T-helper 1 cell treated with Interleukin-12 subunit alpha and Interleukin-12 subunit beta and Interleukin-4 antibody, amounts not matched to agents 30 ng/mL and 1 ng/mL, for 36 hours (primary cell): ENCODE data around the gene MMADHC. TPM values are rescaled to one million over a fixed set of nuclear protein-coding genes. Genes with fewer than 3 reads are reported as not detected.

ENCODE experiments used
- intact Hi-C: fragments of 100-400 bp; cut with micrococcal nuclease; formaldehyde crosslinking; loops from one replicate; pipeline ENCODE4 v1.15.1; 2024
- total RNA-seq: library from RNA; stranded (reverse); gene quantifications from 2 replicates; pipeline ENCODE4 v1.2.3, GENCODE V29; 2022

MMADHC gene
- total RNA-seq, 1 donor from 2014 or later: 102 TPM

GRCh38 chr2:149559341-149560068 lies 28.1 kb downstream of the MMADHC start:
- intact Hi-C loops: loop anchor here (2.0 kb wide), 3 partner anchors 23 to 633 kb away; no protein-coding TSS in a partner anchor

- intact Hi-C loops: no loop called here
Observed at GRCh38 chr2:149556452-149556851, 31.1 kb downstream of the MMADHC start.

- intact Hi-C loops: no loop called here
Observed at GRCh38 chr2:149552830-149553229, 34.7 kb downstream of the MMADHC start.

GRCh38 chr2:149552226-149552625 lies 35.3 kb downstream of the MMADHC start:
- intact Hi-C loops: no loop called here

- intact Hi-C loops: loop anchor here (1.0 to 2.0 kb wide), 2 partner anchors 8 to 42 kb away; partner anchors contain the start of gene MMADHC
Observed at GRCh38 chr2:149544692-149545091, 42.9 kb downstream of the MMADHC start.

GRCh38 chr2:149543845-149544244 lies 43.7 kb downstream of the MMADHC start:
- intact Hi-C loops: loop anchor here (1.0 to 2.0 kb wide), 2 partner anchors 8 to 43 kb away; partner anchors contain the start of gene MMADHC

- intact Hi-C loops: no loop called here
Observed at GRCh38 chr2:149540138-149540537, 47.4 kb downstream of the MMADHC start.

GRCh38 chr2:149538138-149538833 lies 49.3 kb downstream of the MMADHC start:
- intact Hi-C loops: loop anchor here (5.0 kb wide), 2 partner anchors 484 to 661 kb away; partner anchors contain the start of gene KIF5C

- intact Hi-C loops: loop anchor here (1.0 to 5.0 kb wide), 5 partner anchors 24 to 1516 kb away; partner anchors contain the start of genes KIF5C, MBD5, MMADHC and ORC4
Observed at GRCh38 chr2:149537092-149537726, 50.4 kb downstream of the MMADHC start.

- intact Hi-C loops: loop anchor here (1.0 to 5.0 kb wide), 6 partner anchors 8 to 1516 kb away; partner anchors contain the start of genes KIF5C, MBD5, MMADHC and ORC4
Observed at GRCh38 chr2:149536649-149537048, 50.9 kb downstream of the MMADHC start.

GRCh38 chr2:149534674-149535073 lies 52.9 kb downstream of the MMADHC start:
- intact Hi-C loops: loop anchor here (5.0 kb wide), 2 partner anchors 488 to 657 kb away; partner anchors contain the start of gene KIF5C

GRCh38 chr2:149528983-149529382 lies 58.6 kb downstream of the MMADHC start:
- intact Hi-C loops: no loop called here

- intact Hi-C loops: no loop called here
Observed at GRCh38 chr2:149527998-149528755, 59.4 kb downstream of the MMADHC start.

GRCh38 chr2:149526689-149527088 lies 60.9 kb downstream of the MMADHC start:
- intact Hi-C loops: no loop called here

GRCh38 chr2:149525323-149525722 lies 62.3 kb downstream of the MMADHC start:
- intact Hi-C loops: no loop called here
